Neural progenitor cell (in vitro differentiated cells): Measurements from ENCODE around the gene BMPR1B. TPM values are rescaled to one million over a fixed set of nuclear protein-coding genes. Genes with fewer than 3 reads are reported as not detected.

ENCODE experiments used
- DNase-seq: peaks from one replicate; pipeline ENCODE4 v3.0.0-alpha.2; 2016; ENCODE audit warnings: low spot score
- H2AFZ ChIP-seq: fragments of 200-600 bp; sonication (generic); replicated peaks from 2 replicates; pipeline ENCODE4 v1.6.1; 2016; ENCODE audit warnings: antibody characterized with exemption
- H3F3A ChIP-seq: fragments of 200-600 bp; sonication (generic); 2 replicates; pipeline ENCODE4 v1.6.1; 2016; ENCODE audit warnings: antibody characterized with exemption, low read depth
- H3K27ac ChIP-seq: fragments of 200-600 bp; sonication (generic); 2 replicates; pipeline ENCODE4 v1.5.1; 2016; ENCODE audit warnings: mild to moderate bottlenecking
- H3K27me3 ChIP-seq: fragments of 200-600 bp; sonication (generic); 2 replicates; pipeline ENCODE4 v1.6.1; 2016; ENCODE audit warnings: mild to moderate bottlenecking, moderate library complexity
- H3K36me3 ChIP-seq: fragments of 200-600 bp; sonication (generic); 2 replicates; pipeline ENCODE4 v1.5.1; 2016
- H3K4me1 ChIP-seq: fragments of 200-600 bp; sonication (generic); 2 replicates; pipeline ENCODE4 v1.6.1; 2016; ENCODE audit warnings: mixed run types
- H3K4me2 ChIP-seq: fragments of 200-600 bp; sonication (generic); 2 replicates; pipeline ENCODE4 v1.6.1; 2016
- H3K4me3 ChIP-seq: fragments of 200-600 bp; sonication (generic); 2 replicates; pipeline ENCODE4 v1.5.1; 2016
- H3K79me2 ChIP-seq: fragments of 200-600 bp; sonication (generic); 2 replicates; pipeline ENCODE4 v1.6.1; 2016; ENCODE audit warnings: low read depth
- H3K9ac ChIP-seq: fragments of 200-600 bp; sonication (generic); 2 replicates; pipeline ENCODE4 v1.6.1; 2016
- H3K9me3 ChIP-seq: fragments of 200-600 bp; sonication (generic); 2 replicates; pipeline ENCODE4 v1.5.1; 2016; ENCODE audit warnings: low read depth
- H4K20me1 ChIP-seq: fragments of 200-600 bp; sonication (generic); 2 replicates; pipeline ENCODE4 v1.6.1; 2016; ENCODE audit warnings: low read depth
- H3K27ac Mint-ChIP-seq: 3 replicates; pipeline ENCODE4 v1.8.0; 2021; ENCODE audit warnings: mixed read lengths
- H3K27me3 Mint-ChIP-seq: 2 replicates; pipeline ENCODE4 v1.8.0; 2022; ENCODE audit warnings: low read depth, mild to moderate bottlenecking, inconsistent platforms, moderate library complexity, mixed read lengths; ENCODE audit not compliant: insufficient read depth
- H3K36me3 Mint-ChIP-seq: 3 replicates; pipeline ENCODE4 v1.8.0; 2021; ENCODE audit warnings: mixed read lengths
- H3K4me1 Mint-ChIP-seq: 3 replicates; pipeline ENCODE4 v1.8.0; 2021; ENCODE audit warnings: mixed read lengths
- H3K4me3 Mint-ChIP-seq: 3 replicates; pipeline ENCODE4 v1.8.0; 2021; ENCODE audit warnings: mild to moderate bottlenecking, moderate library complexity, mixed read lengths
- H3K9me3 Mint-ChIP-seq: 3 replicates; pipeline ENCODE4 v1.8.0; 2020; ENCODE audit warnings: mixed read lengths
- EZH2 ChIP-seq: fragments of 200-600 bp; sonication (generic); IDR thresholded peaks from 2 replicates; pipeline ENCODE4 v1.6.1; 2017; ENCODE audit warnings: antibody characterized with exemption, mild to moderate bottlenecking, moderate library complexity
- EZH2phosphoT487 ChIP-seq: fragments of 200-600 bp; sonication (generic); IDR thresholded peaks from 2 replicates; pipeline ENCODE4 v1.6.1; 2017; ENCODE audit warnings: antibody characterized with exemption
- total RNA-seq: library from RNA; depleted of rRNA; stranded (reverse); fragments of >200 nt; gene quantifications from 2 replicates; pipeline ENCODE4 v1.2.3, GENCODE V29; 2015; ENCODE audit warnings: low replicate concordance
- TF ChIP-seq, protein P1 (sequence below): fragments of 200-600 bp; sonication (generic); IDR thresholded peaks from 2 replicates; pipeline ENCODE4 v1.5.1; 2017; ENCODE audit warnings: antibody characterized with exemption, mild to moderate bottlenecking

BMPR1B gene
- total RNA-seq, 1 donor from 2014 or later, result 2.7 TPM

DNA sequence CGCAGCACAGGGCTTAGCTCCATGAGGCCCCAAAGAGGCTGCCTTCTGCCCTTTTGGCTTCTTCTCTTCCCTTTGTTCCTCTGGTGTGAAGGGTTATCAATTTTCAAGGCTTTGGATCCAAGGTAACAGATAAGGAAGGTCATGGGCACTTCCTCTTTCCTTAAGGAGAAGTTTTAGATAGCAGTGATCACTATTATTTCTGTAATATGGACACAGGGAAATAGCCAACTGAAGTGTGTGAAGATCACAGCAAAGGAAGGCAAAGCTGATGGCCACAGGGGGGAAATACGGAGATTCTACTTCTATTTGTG, 424.2 kb downstream of the BMPR1B start:
- H3K27me3 ChIP-seq, result no peaks in the 10 kb centered on the region
- H3K36me3 ChIP-seq, result no peaks in the 10 kb centered on the region
- peak overlapping the region; percentile 61 for H3K4me3 Mint-ChIP-seq
- peak overlapping the region; percentile 99 for H3K27ac Mint-ChIP-seq
- peaks cover 8% of the 10 kb centered on the region for H4K20me1 ChIP-seq
- H3K9ac ChIP-seq, result no peak overlapping the region
- H3K27me3 Mint-ChIP-seq, result no peaks in the 10 kb centered on the region
- peaks cover 33% of the 10 kb centered on the region for H3K4me1 ChIP-seq
- DNase-seq, result no peak
- TF ChIP-seq EZH2 (no peak), EZH2phosphoT487 (no peak)
- TF ChIP-seq, protein P1, sequence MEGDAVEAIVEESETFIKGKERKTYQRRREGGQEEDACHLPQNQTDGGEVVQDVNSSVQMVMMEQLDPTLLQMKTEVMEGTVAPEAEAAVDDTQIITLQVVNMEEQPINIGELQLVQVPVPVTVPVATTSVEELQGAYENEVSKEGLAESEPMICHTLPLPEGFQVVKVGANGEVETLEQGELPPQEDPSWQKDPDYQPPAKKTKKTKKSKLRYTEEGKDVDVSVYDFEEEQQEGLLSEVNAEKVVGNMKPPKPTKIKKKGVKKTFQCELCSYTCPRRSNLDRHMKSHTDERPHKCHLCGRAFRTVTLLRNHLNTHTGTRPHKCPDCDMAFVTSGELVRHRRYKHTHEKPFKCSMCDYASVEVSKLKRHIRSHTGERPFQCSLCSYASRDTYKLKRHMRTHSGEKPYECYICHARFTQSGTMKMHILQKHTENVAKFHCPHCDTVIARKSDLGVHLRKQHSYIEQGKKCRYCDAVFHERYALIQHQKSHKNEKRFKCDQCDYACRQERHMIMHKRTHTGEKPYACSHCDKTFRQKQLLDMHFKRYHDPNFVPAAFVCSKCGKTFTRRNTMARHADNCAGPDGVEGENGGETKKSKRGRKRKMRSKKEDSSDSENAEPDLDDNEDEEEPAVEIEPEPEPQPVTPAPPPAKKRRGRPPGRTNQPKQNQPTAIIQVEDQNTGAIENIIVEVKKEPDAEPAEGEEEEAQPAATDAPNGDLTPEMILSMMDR, result no peak
- H3K79me2 ChIP-seq, result no peaks in the 10 kb centered on the region
- H3K9me3 ChIP-seq, result no peaks in the 10 kb centered on the region
- H3K4me2 ChIP-seq, result peak overlapping the region; percentile 73
- H3K4me3 ChIP-seq, result no peak overlapping the region
- no peak overlapping the region for H2AFZ ChIP-seq
- peaks cover 25% of the 10 kb centered on the region for H3F3A ChIP-seq
- peaks cover 42% of the 10 kb centered on the region for H3K36me3 Mint-ChIP-seq
- no peak overlapping the region for H3K27ac ChIP-seq
- H3K9me3 Mint-ChIP-seq, result peaks cover 18% of the 10 kb centered on the region
- H3K4me1 Mint-ChIP-seq, result peaks cover 57% of the 10 kb centered on the region

- no peaks in the 10 kb centered on the region for H3K79me2 ChIP-seq
- H3K27me3 ChIP-seq, result peaks cover 7% of the 10 kb centered on the region
- Mint-ChIP-seq H3K27me3 (no peaks in the 10 kb centered on the region), H3K4me1 (peaks cover 64% of the 10 kb centered on the region), H3K27ac (peak overlapping the region; percentile 98), H3K36me3 (peaks cover 41% of the 10 kb centered on the region), H3K4me3 (no peak overlapping the region), H3K9me3 (peaks cover 5% of the 10 kb centered on the region)
- H2AFZ ChIP-seq, result no peak overlapping the region
- H3F3A ChIP-seq, result peaks cover 25% of the 10 kb centered on the region
- H3K4me1 ChIP-seq, result peaks cover 33% of the 10 kb centered on the region
- TF ChIP-seq, protein P1, result no peak
- no peak for TF ChIP-seq EZH2
- TF ChIP-seq EZH2phosphoT487, result no peak
- peaks cover 8% of the 10 kb centered on the region for H4K20me1 ChIP-seq
- no peak overlapping the region for H3K27ac ChIP-seq
- H3K9ac ChIP-seq, result no peak overlapping the region
- H3K4me2 ChIP-seq, result no peak overlapping the region
- no peak overlapping the region for H3K4me3 ChIP-seq
- no peaks in the 10 kb centered on the region for H3K9me3 ChIP-seq
- no peak for DNase-seq
- no peaks in the 10 kb centered on the region for H3K36me3 ChIP-seq
Observed at GRCh38 chr4:95183656-95184408, 426.1 kb downstream of the BMPR1B start.

DNA sequence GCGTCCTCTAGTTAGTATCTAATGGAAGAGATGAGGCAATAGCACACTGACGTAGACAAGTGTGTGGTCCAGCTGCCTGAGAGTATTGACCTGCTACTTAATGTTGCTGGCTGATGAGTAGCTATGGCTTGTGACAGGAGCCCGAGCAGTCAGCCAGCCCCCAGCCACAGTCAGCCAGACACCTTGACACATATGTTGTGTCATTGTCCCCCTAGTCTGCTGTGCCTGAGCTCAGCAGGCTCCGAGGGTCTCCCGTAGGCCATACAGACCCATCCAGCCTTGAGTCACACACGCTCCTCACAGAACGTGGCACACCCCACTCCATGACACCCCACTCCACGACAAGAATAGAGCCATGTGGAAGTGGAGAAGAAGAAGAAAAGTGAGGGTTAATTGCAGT, 428.9 kb downstream of the BMPR1B start:
- H3K27me3 Mint-ChIP-seq, result no peaks in the 10 kb centered on the region
- no peak overlapping the region for H3K4me3 Mint-ChIP-seq
- no peaks in the 10 kb centered on the region for H3K79me2 ChIP-seq
- peaks cover 15% of the 10 kb centered on the region for H3F3A ChIP-seq
- H3K4me1 ChIP-seq, result peaks cover 14% of the 10 kb centered on the region
- peaks cover 54% of the 10 kb centered on the region for H3K4me1 Mint-ChIP-seq
- H3K36me3 Mint-ChIP-seq, result peaks cover 52% of the 10 kb centered on the region
- no peak overlapping the region for H3K27ac ChIP-seq
- no peak overlapping the region for H2AFZ ChIP-seq
- peaks cover 9% of the 10 kb centered on the region for H4K20me1 ChIP-seq
- H3K9ac ChIP-seq, result no peak overlapping the region
- H3K9me3 Mint-ChIP-seq, result peaks cover 6% of the 10 kb centered on the region
- H3K4me2 ChIP-seq, result no peak overlapping the region
- no peaks in the 10 kb centered on the region for H3K9me3 ChIP-seq
- H3K4me3 ChIP-seq, result no peak overlapping the region
- H3K27ac Mint-ChIP-seq, result no peak overlapping the region
- TF ChIP-seq, protein P1, result no peak
- TF ChIP-seq EZH2phosphoT487 (no peak), EZH2 (no peak)
- peaks cover 11% of the 10 kb centered on the region for H3K27me3 ChIP-seq
- DNase-seq, result no peak
- H3K36me3 ChIP-seq, result no peaks in the 10 kb centered on the region
